Neural crest cell (in vitro differentiated cells): ENCODE results near the gene OR8S1. TPM values are rescaled to one million over a fixed set of nuclear protein-coding genes. Genes with fewer than 3 reads are reported as not detected.
"Not testable (repeated sequence)": the region's sequence is repeated elsewhere in the genome, so short reads cannot be mapped to it uniquely, and the experiment has no call there.

Experiments used
- DNase-seq: peaks from one replicate; pipeline ENCODE4 v3.0.0; 2021; ENCODE audit warnings: low read depth, mixed read lengths, low spot score
- H3K27ac Mint-ChIP-seq: one replicate; pipeline ENCODE4 v1.8.0; 2021; ENCODE audit warnings: mild to moderate bottlenecking, mixed read lengths; ENCODE audit not compliant: unreplicated experiment
- H3K27me3 Mint-ChIP-seq: 2 replicates; pipeline ENCODE4 v1.8.0; 2021; ENCODE audit warnings: low read depth, mild to moderate bottlenecking, mixed read lengths
- H3K36me3 Mint-ChIP-seq: 2 replicates; pipeline ENCODE4 v1.8.0; 2021; ENCODE audit warnings: low read depth, mild to moderate bottlenecking, mixed read lengths
- H3K4me1 Mint-ChIP-seq: 2 replicates; pipeline ENCODE4 v1.8.0; 2021; ENCODE audit warnings: mixed read lengths
- H3K4me3 Mint-ChIP-seq: one replicate; pipeline ENCODE4 v1.8.0; 2021; ENCODE audit warnings: mild to moderate bottlenecking, mixed read lengths
- H3K9me3 Mint-ChIP-seq: 2 replicates; pipeline ENCODE4 v1.8.0; 2021; ENCODE audit warnings: mixed read lengths
- CTCF ChIP-seq: fragments of 200-600 bp; sonication (generic); conservative IDR thresholded peaks from 2 replicates; pipeline ENCODE4 v1.5.0; 2021; ENCODE audit warnings: antibody characterized with exemption, mild to moderate bottlenecking
- total RNA-seq: library from RNA; stranded (reverse); gene quantifications from 2 replicates; pipeline ENCODE4 v1.2.1, GENCODE V29; 2021

The OR8S1 gene
- total RNA-seq, 1 donor from 2014 or later: not detected

GRCh38 chr12:48514728-48515127 lies 10.7 kb upstream of the OR8S1 start:
- no peak for DNase-seq
- no peaks in the 10 kb centered on the region for H3K27me3 Mint-ChIP-seq
- no peaks in the 10 kb centered on the region for H3K36me3 Mint-ChIP-seq
- H3K9me3 Mint-ChIP-seq: peaks cover 7% of the 10 kb centered on the region
- TF ChIP-seq CTCF: no peak
- H3K4me1 Mint-ChIP-seq: no peaks in the 10 kb centered on the region
- H3K4me3 Mint-ChIP-seq: no peak overlapping the region
- no peak overlapping the region for H3K27ac Mint-ChIP-seq

- H3K9me3 Mint-ChIP-seq, H3K4me1 Mint-ChIP-seq, H3K27ac Mint-ChIP-seq, DNase-seq, H3K36me3 Mint-ChIP-seq, H3K4me3 Mint-ChIP-seq, H3K27me3 Mint-ChIP-seq: not testable (repeated sequence)
Measured at GRCh38 chr12:48520381-48520780, 5.1 kb upstream of the OR8S1 start.

- Mint-ChIP-seq H3K4me1 (no peaks in the 10 kb centered on the region), H3K27ac (no peak overlapping the region), H3K4me3 (no peak overlapping the region), H3K36me3 (no peaks in the 10 kb centered on the region), H3K9me3 (no peaks in the 10 kb centered on the region), H3K27me3 (peaks cover 2% of the 10 kb centered on the region)
- no peak for DNase-seq
- TF ChIP-seq CTCF: no peak
Measured at GRCh38 chr12:48527891-48528670, 2.6 kb downstream of the OR8S1 start.

- no peak for DNase-seq
- Mint-ChIP-seq H3K4me1 (no peaks in the 10 kb centered on the region), H3K9me3 (peaks cover 13% of the 10 kb centered on the region), H3K27ac (no peak overlapping the region), H3K36me3 (no peaks in the 10 kb centered on the region), H3K27me3 (peaks cover 4% of the 10 kb centered on the region), H3K4me3 (no peak overlapping the region)
- TF ChIP-seq CTCF: no peak
Measured at GRCh38 chr12:48532601-48533000, 7.2 kb downstream of the OR8S1 start.

- TF ChIP-seq CTCF: no peak
- DNase-seq: no peak
- peaks cover 7% of the 10 kb centered on the region for H3K27me3 Mint-ChIP-seq
- no peak overlapping the region for H3K4me3 Mint-ChIP-seq
- H3K9me3 Mint-ChIP-seq: peaks cover 13% of the 10 kb centered on the region
- H3K4me1 Mint-ChIP-seq: no peaks in the 10 kb centered on the region
- H3K36me3 Mint-ChIP-seq: no peaks in the 10 kb centered on the region
- H3K27ac Mint-ChIP-seq: no peak overlapping the region
Measured at GRCh38 chr12:48536602-48537001, 11.2 kb downstream of the OR8S1 start.

- H3K27me3 Mint-ChIP-seq: peaks cover 5% of the 10 kb centered on the region
- no peaks in the 10 kb centered on the region for H3K36me3 Mint-ChIP-seq
- no peak overlapping the region for H3K27ac Mint-ChIP-seq
- TF ChIP-seq CTCF: peak; percentile 63
- H3K4me1 Mint-ChIP-seq: no peaks in the 10 kb centered on the region
- DNase-seq: peak; percentile 8
- no peak overlapping the region for H3K4me3 Mint-ChIP-seq
- peaks cover under 1% of the 10 kb centered on the region for H3K9me3 Mint-ChIP-seq
Measured at GRCh38 chr12:48542300-48542928, 17.0 kb downstream of the OR8S1 start.
